ENCODE measurements around the gene GON4L.

- TF ChIP-seq REST (IDR thresholded peaks at IDR 0.05; ENCODE audit: low read depth) (no peak), TEAD4 (IDR thresholded peaks at IDR 0.05) (no peak), EP300 (IDR thresholded peaks at IDR 0.05; ENCODE audit: borderline replicate concordance) (no peak)
These were observed 79.4 kb downstream of the GON4L start for GRCh38 chr1:155777582-155777981.
